GM12878 (cell line): Measurements from ENCODE around the gene KLC4.

ENCODE experiments used
- EP300 ChIP-seq, 2 experiments: fragments of 150-350 bp in 1 of 2; IDR thresholded peaks; 2 replicates each; pipeline ENCODE4 v1.6.1; 2011 to 2012; ENCODE audit warnings: low read depth in 2 of 2, low read length in 2 of 2, borderline replicate concordance in 1 of 2, improper control_type of control experiment in 1 of 2, inconsistent platforms in 1 of 2; ENCODE audit not compliant: control insufficient read depth in 1 of 2
- GABPA ChIP-seq: IDR thresholded peaks from 2 replicates; pipeline ENCODE4 v1.6.1; 2014; ENCODE audit warnings: antibody characterized with exemption, low read depth, mild to moderate bottlenecking, inconsistent platforms
- HDAC6 ChIP-seq: fragments of 200-600 bp; sonication (generic); IDR thresholded peaks from one replicate; pipeline ENCODE4 v1.8.0; 2017; ENCODE audit warnings: antibody characterized with exemption; ENCODE audit not compliant: unreplicated experiment
- SIN3A ChIP-seq: IDR thresholded peaks from 2 replicates; pipeline ENCODE4 v1.6.1; 2012; ENCODE audit warnings: low read depth, low read length, improper control_type of control experiment
- SRF ChIP-seq, 2 experiments: IDR thresholded peaks; 2 replicates each; pipeline ENCODE4 v1.6.1; 2011; ENCODE audit warnings: low read depth in 2 of 2, low read length in 2 of 2, mild to moderate bottlenecking in 1 of 2, moderate library complexity in 1 of 2

DNA sequence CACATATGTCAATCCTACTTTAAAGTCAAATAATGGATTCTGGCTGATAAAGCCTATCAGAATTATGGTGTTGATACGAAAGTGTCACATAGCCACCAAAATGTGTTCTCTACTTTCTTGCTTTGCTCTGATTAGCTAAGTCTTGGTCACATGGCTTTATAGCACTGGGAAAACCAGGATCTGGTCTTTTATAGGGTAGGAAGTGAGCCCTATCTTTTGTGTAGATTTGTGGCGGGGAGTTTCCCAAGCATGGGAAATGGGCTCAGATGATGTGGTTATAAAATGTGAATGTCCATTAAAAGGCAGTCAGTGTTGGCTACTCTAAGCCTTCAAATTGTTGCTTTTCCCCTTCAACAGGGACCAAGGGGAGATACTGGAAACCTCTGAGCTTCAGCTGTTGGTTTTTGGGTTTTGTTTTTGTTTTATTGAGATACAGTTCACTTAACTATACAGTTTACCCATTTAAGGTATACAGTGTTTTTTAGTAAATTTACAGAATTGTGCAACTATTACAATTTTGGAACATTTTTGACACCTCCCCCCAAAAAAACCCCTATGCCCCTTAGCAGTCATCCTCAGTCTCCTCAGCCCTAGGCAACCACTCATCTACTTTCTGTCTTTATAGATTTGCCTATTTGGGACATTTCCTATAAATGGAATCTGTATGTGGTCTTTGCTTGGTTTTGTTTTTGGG is 25.8 kb upstream of the KLC4 start:
- TF ChIP-seq HDAC6: no peak
- no peak for TF ChIP-seq SIN3A
- TF ChIP-seq SRF (IDR thresholded peaks at IDR 0.05; ENCODE audit: low read depth in 2 of 2, low read length in 2 of 2): no peak
- TF ChIP-seq GABPA: no peak
- no peak for TF ChIP-seq EP300 (IDR thresholded peaks at IDR 0.05; ENCODE audit: borderline replicate concordance in 1 of 2, control insufficient read depth in 1 of 2, low read depth in 2 of 2, low read length in 2 of 2)
